ENCODE data around the gene CAMK2A. TPM values are rescaled to one million over a fixed set of nuclear protein-coding genes. Genes with fewer than 3 reads are reported as not detected.
"Not testable (repeated sequence)": the region's sequence is repeated elsewhere in the genome, so short reads cannot be mapped to it uniquely, and the experiment has no call there.

Gene CAMK2A
- total and polyA plus RNA-seq, 4 donors, result 0.31 to 2.7 (median 1.0) TPM

DNA sequence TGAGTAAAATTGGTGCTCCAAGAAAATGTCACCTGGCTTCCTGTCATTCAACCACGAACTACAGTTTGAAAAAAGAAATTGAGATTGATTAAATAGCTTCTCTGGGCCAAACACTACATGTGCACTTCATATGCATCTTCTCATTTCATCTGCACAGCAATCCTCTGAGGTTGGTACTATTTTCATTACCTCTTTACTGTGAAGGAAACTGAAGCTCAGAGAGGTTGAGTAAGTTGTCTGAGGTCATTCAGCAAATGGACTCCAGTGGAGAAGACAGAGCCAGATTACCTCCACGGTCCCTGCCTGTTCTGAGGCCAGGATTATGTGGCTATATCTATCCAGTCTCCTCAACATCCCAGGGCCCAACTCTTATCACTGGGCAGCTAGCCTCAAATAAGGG is 53.3 kb downstream of the CAMK2A start:
- TF ChIP-seq, protein P1, sequence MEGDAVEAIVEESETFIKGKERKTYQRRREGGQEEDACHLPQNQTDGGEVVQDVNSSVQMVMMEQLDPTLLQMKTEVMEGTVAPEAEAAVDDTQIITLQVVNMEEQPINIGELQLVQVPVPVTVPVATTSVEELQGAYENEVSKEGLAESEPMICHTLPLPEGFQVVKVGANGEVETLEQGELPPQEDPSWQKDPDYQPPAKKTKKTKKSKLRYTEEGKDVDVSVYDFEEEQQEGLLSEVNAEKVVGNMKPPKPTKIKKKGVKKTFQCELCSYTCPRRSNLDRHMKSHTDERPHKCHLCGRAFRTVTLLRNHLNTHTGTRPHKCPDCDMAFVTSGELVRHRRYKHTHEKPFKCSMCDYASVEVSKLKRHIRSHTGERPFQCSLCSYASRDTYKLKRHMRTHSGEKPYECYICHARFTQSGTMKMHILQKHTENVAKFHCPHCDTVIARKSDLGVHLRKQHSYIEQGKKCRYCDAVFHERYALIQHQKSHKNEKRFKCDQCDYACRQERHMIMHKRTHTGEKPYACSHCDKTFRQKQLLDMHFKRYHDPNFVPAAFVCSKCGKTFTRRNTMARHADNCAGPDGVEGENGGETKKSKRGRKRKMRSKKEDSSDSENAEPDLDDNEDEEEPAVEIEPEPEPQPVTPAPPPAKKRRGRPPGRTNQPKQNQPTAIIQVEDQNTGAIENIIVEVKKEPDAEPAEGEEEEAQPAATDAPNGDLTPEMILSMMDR (IDR thresholded peaks at IDR 0.05; ENCODE audit: control extremely low read depth, extremely low read depth), result no peak
- Histone ChIP-seq H3K4me1 (ENCODE audit: control insufficient read depth in 5 of 5, insufficient read depth in 5 of 5, low read length in 5 of 5) (peaks cover 0 to 5% (median 0%) of the 10 kb centered on the region in 5 donors), H3K9ac (ENCODE audit: insufficient read depth in 1 of 2, low read length in 2 of 2) (no peak overlapping the region), H3K4me3 (no peak overlapping the region), H3K36me3 (ENCODE audit: control insufficient read depth in 4 of 4, insufficient read depth in 4 of 4, low read length in 4 of 4) (no peaks in the 10 kb centered on the region), H3K27ac (ENCODE audit: low read depth in 1 of 2, low read length in 1 of 2) (no peak overlapping the region), H3K27me3 (ENCODE audit: control insufficient read depth in 3 of 3, insufficient read depth in 3 of 3, low read length in 2 of 3) (no peaks in the 10 kb centered on the region), H3K9me3 (ENCODE audit: control insufficient read depth in 4 of 4, insufficient read depth in 3 of 4, low read length in 3 of 4) (no peaks in the 10 kb centered on the region)
- no peak for ATAC-seq (ENCODE audit: insufficient read depth, low FRiP score)
- DNase-seq, result no peak
- 81 to 83% methylated on average over 2 of the region's 2 CpGs for WGBS, 2 donors

GRCh38 chr5:150235500-150235854 is 54.1 kb downstream of the CAMK2A start:
- DNase-seq, result no peak

DNA sequence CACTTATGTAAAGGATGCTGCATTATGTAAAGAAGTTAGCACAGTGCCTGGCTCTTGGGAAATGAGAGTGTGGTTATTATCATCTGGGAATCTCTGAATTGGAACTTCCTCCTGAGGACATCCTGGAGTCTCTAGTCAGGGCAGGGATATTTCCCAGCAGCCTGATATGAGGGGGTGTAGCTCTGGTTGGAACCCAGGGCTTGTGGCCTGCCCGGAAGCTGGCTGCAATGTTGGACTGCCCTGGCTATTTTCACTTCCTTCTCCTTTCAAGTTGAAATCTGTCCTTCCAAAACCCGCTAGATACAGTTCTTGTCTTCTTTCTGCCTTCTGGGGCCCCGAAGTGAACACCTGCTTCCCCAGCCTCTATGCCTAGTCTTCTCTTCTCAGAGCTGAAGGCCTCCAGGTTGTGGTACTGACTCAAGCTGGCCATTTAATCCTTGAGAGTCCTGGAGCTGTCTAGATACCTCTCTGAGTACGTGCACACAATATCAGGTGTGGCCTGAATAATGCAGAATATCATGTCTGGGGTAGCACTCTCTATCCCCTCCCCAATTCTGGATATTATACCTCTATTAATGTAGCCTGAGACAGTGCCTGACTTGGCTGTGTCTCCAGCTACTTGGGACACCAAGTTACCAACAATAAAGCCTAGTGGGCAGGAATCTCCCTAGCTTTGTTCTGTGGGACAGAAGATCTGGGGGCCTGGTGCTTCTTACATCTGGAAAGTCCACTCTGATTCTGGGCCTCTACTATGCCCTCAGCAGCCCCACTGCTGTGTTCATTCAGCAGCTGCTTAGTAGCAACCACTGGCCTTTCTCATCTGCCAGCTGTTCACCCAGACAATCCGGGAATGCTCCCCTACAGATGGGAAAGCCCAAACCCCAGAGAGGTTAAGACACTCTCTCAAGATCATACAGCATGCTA is 54.7 kb downstream of the CAMK2A start:
- Histone ChIP-seq H3K9ac (ENCODE audit: insufficient read depth in 1 of 2, low read length in 2 of 2) (no peak overlapping the region), H3K27me3 (ENCODE audit: control insufficient read depth in 3 of 3, insufficient read depth in 3 of 3, low read length in 2 of 3) (no peaks in the 10 kb centered on the region), H3K36me3 (ENCODE audit: control insufficient read depth in 4 of 4, insufficient read depth in 4 of 4, low read length in 4 of 4) (no peaks in the 10 kb centered on the region), H3K27ac (ENCODE audit: low read depth in 1 of 2, low read length in 1 of 2) (no peak overlapping the region), H3K4me3 (no peak overlapping the region), H3K9me3 (ENCODE audit: control insufficient read depth in 4 of 4, insufficient read depth in 3 of 4, low read length in 3 of 4) (no peaks in the 10 kb centered on the region), H3K4me1 (ENCODE audit: control insufficient read depth in 5 of 5, insufficient read depth in 5 of 5, low read length in 5 of 5) (no peaks in the 10 kb centered on the region)
- 59 to 71% methylated on average over 5 of the region's 5 CpGs for WGBS, 2 donors
- DNase-seq (no peak), ATAC-seq (ENCODE audit: insufficient read depth, low FRiP score) (no peak)
- TF ChIP-seq, protein P1 (IDR thresholded peaks at IDR 0.05; ENCODE audit: control extremely low read depth, extremely low read depth), result no peak

More at GRCh38 chr5:150235500-150235854, 54.1 kb downstream of the CAMK2A start:
- WGBS, 2 donors, result 89% methylated on average over 5 of the region's 5 CpGs
- H3K27ac ChIP-seq (ENCODE audit: low read depth in 1 of 2, low read length in 1 of 2), result no peak overlapping the region
- TF ChIP-seq, protein P1 (IDR thresholded peaks at IDR 0.05; ENCODE audit: control extremely low read depth, extremely low read depth), result no peak
- no peaks in the 10 kb centered on the region for H3K4me1 ChIP-seq (ENCODE audit: control insufficient read depth in 5 of 5, insufficient read depth in 5 of 5, low read length in 5 of 5)
- H3K9me3 ChIP-seq (ENCODE audit: control insufficient read depth in 4 of 4, insufficient read depth in 3 of 4, low read length in 3 of 4), result no peaks in the 10 kb centered on the region
- H3K36me3 ChIP-seq (ENCODE audit: control insufficient read depth in 4 of 4, insufficient read depth in 4 of 4, low read length in 4 of 4), result no peaks in the 10 kb centered on the region
- no peak overlapping the region for H3K9ac ChIP-seq (ENCODE audit: insufficient read depth in 1 of 2, low read length in 2 of 2)
- ATAC-seq (ENCODE audit: insufficient read depth, low FRiP score), result no peak
- H3K27me3 ChIP-seq (ENCODE audit: control insufficient read depth in 3 of 3, insufficient read depth in 3 of 3, low read length in 2 of 3), result no peaks in the 10 kb centered on the region
- H3K4me3 ChIP-seq, result no peak overlapping the region

DNA sequence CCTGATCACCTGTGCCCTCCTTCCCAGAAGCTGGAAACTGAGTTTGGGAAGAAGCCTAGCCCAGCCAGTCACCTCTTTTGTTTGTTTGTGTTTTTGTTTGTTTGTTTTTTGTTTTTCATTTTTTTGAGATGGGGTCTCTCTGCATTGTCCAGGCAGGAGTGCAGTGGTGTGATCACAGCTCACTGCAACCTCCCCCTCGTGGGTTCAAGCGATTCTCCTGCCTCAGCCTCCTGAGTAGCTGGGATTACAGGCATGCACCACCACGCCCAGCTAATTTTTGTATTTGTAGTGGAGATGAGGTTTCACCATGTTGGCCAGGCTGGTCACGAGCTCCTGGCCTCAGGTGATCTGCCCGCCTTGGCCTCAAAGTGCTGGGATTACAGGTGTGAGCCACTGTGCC is 55.9 kb downstream of the CAMK2A start:
- not testable (repeated sequence) for H3K36me3 ChIP-seq (ENCODE audit: control insufficient read depth in 4 of 4, insufficient read depth in 4 of 4, low read length in 4 of 4); H3K27me3 ChIP-seq (ENCODE audit: control insufficient read depth in 3 of 3, insufficient read depth in 3 of 3, low read length in 2 of 3); H3K4me1 ChIP-seq (ENCODE audit: control insufficient read depth in 5 of 5, insufficient read depth in 5 of 5, low read length in 5 of 5); DNase-seq; ATAC-seq (ENCODE audit: insufficient read depth, low FRiP score); H3K9me3 ChIP-seq (ENCODE audit: control insufficient read depth in 4 of 4, insufficient read depth in 3 of 4, low read length in 3 of 4); H3K27ac ChIP-seq (ENCODE audit: low read depth in 1 of 2, low read length in 1 of 2); H3K9ac ChIP-seq (ENCODE audit: insufficient read depth in 1 of 2, low read length in 2 of 2); H3K4me3 ChIP-seq
- 91 to 95% methylated on average over 5 of the region's 5 CpGs for WGBS, 2 donors
